Mesenchymal stem cell (in vitro differentiated cells and primary cell): ENCODE measurements around the gene EML4.

Experiments used
- DNase-seq: peaks from one replicate; pipeline ENCODE4 v3.0.0-alpha.2; 2013
- H2AFZ ChIP-seq: one replicate; pipeline ENCODE4 v1.6.1; 2013; ENCODE audit warnings: low read depth, mild to moderate bottlenecking, control low read depth, inconsistent platforms, low read length, moderate library complexity
- H2AK5ac ChIP-seq: 2 replicates; pipeline ENCODE4 v1.6.1; 2013; ENCODE audit warnings: low read length, moderate library complexity, mild to moderate bottlenecking, inconsistent platforms; ENCODE audit not compliant: severe bottlenecking
- H2BK120ac ChIP-seq: one replicate; pipeline ENCODE4 v1.6.1; 2013; ENCODE audit warnings: low read depth, mild to moderate bottlenecking, inconsistent platforms, low read length, moderate library complexity
- H2BK12ac ChIP-seq, 2 experiments: one replicate each; pipeline ENCODE4 v1.6.1; 2013; ENCODE audit warnings: inconsistent platforms in 2 of 2, low read length in 2 of 2, mild to moderate bottlenecking in 2 of 2, moderate library complexity in 2 of 2, control low read depth in 1 of 2
- H2BK15ac ChIP-seq: one replicate; pipeline ENCODE4 v1.6.1; 2013; ENCODE audit warnings: mild to moderate bottlenecking, low read depth, inconsistent platforms; ENCODE audit not compliant: poor library complexity, severe bottlenecking
- H2BK5ac ChIP-seq: 2 replicates; pipeline ENCODE4 v1.6.1; 2013; ENCODE audit warnings: low read depth, mild to moderate bottlenecking, low read length, control low read depth, inconsistent platforms; ENCODE audit not compliant: poor library complexity, severe bottlenecking
- H3K14ac ChIP-seq, 2 experiments: one replicate each; pipeline ENCODE4 v1.6.1; 2013; ENCODE audit warnings: inconsistent platforms in 2 of 2, low read length in 2 of 2, control low read depth in 1 of 2, mild to moderate bottlenecking in 1 of 2, moderate library complexity in 1 of 2
- H3K18ac ChIP-seq, 2 experiments: one replicate each; pipeline ENCODE4 v1.6.1; 2013; ENCODE audit warnings: inconsistent platforms in 2 of 2, low read length in 2 of 2, control low read depth in 1 of 2, low read depth in 1 of 2, mild to moderate bottlenecking in 1 of 2
- H3K23ac ChIP-seq, 2 experiments: one replicate each; pipeline ENCODE4 v1.6.1; 2013; ENCODE audit warnings: inconsistent platforms in 2 of 2, low read length in 2 of 2, mild to moderate bottlenecking in 2 of 2, moderate library complexity in 2 of 2, control low read depth in 1 of 2
- H3K27ac ChIP-seq: 2 replicates; pipeline ENCODE4 v1.5.1; 2013; ENCODE audit warnings: mild to moderate bottlenecking, moderate library complexity, low read length, control low read depth, inconsistent platforms; ENCODE audit not compliant: poor library complexity, severe bottlenecking
- H3K27me3 ChIP-seq, 2 experiments: 2 replicates each; pipeline versions ENCODE4 v1.6.1 to v1.7.0; 2013; ENCODE audit warnings: low read length in 2 of 2, mild to moderate bottlenecking in 2 of 2, moderate library complexity in 2 of 2, control low read depth in 1 of 2, inconsistent platforms in 1 of 2; ENCODE audit not compliant: control insufficient read depth in 1 of 2, insufficient read depth in 1 of 2
- H3K36me3 ChIP-seq, 2 experiments: 2 replicates each; pipeline versions ENCODE4 v1.6.1 to v1.7.0; 2013; ENCODE audit warnings: low read length in 2 of 2, control low read depth in 1 of 2, inconsistent platforms in 1 of 2, low read depth in 1 of 2, mild to moderate bottlenecking in 1 of 2; ENCODE audit not compliant: insufficient read depth in 2 of 2, control insufficient read depth in 1 of 2
- H3K4ac ChIP-seq, 2 experiments: one replicate each; pipeline ENCODE4 v1.6.1; 2013; ENCODE audit warnings: inconsistent platforms in 2 of 2, low read length in 2 of 2, mild to moderate bottlenecking in 2 of 2, moderate library complexity in 2 of 2, control low read depth in 1 of 2, low read depth in 1 of 2
- H3K4me1 ChIP-seq: 2 replicates; pipeline ENCODE4 v1.6.1; 2013; ENCODE audit warnings: low read depth, low read length, control low read depth; ENCODE audit not compliant: control insufficient read depth, insufficient read depth
- H3K4me2 ChIP-seq: 2 replicates; pipeline ENCODE4 v1.6.1; 2013; ENCODE audit warnings: low read length, mild to moderate bottlenecking, inconsistent platforms; ENCODE audit not compliant: poor library complexity, severe bottlenecking
- H3K4me3 ChIP-seq, 2 experiments: 2 replicates each; pipeline versions ENCODE4 v1.5.1 to v1.7.0; 2013; ENCODE audit warnings: low read length in 2 of 2, mild to moderate bottlenecking in 2 of 2, control low read depth in 1 of 2, low read depth in 1 of 2; ENCODE audit not compliant: insufficient read depth in 1 of 2
- H3K79me1 ChIP-seq: replicated peaks from 2 replicates; pipeline ENCODE4 v1.6.1; 2013; ENCODE audit warnings: mild to moderate bottlenecking, control low read depth, low read length, inconsistent platforms; ENCODE audit not compliant: poor library complexity, severe bottlenecking
- H3K9ac ChIP-seq: 2 replicates; pipeline ENCODE4 v1.7.0; 2013; ENCODE audit warnings: mild to moderate bottlenecking, low read length, moderate library complexity
- H3K9me3 ChIP-seq: 2 replicates; pipeline ENCODE4 v1.7.0; 2013; ENCODE audit warnings: mild to moderate bottlenecking, low read length; ENCODE audit not compliant: control insufficient read depth
- H4K8ac ChIP-seq: one replicate; pipeline ENCODE4 v1.6.1; 2013; ENCODE audit warnings: inconsistent platforms, mild to moderate bottlenecking, low read length, moderate library complexity
- H4K91ac ChIP-seq: one replicate; pipeline ENCODE4 v1.6.1; 2013; ENCODE audit warnings: mild to moderate bottlenecking, low read length, inconsistent platforms
- WGBS: methylation state at CpG from one replicate; pipeline ENCODE4 v1.1.7; 2013; ENCODE audit warnings: mixed read lengths; 5-methylcytosine and 5-hydroxymethylcytosine counted together

The EML4 gene

DNA sequence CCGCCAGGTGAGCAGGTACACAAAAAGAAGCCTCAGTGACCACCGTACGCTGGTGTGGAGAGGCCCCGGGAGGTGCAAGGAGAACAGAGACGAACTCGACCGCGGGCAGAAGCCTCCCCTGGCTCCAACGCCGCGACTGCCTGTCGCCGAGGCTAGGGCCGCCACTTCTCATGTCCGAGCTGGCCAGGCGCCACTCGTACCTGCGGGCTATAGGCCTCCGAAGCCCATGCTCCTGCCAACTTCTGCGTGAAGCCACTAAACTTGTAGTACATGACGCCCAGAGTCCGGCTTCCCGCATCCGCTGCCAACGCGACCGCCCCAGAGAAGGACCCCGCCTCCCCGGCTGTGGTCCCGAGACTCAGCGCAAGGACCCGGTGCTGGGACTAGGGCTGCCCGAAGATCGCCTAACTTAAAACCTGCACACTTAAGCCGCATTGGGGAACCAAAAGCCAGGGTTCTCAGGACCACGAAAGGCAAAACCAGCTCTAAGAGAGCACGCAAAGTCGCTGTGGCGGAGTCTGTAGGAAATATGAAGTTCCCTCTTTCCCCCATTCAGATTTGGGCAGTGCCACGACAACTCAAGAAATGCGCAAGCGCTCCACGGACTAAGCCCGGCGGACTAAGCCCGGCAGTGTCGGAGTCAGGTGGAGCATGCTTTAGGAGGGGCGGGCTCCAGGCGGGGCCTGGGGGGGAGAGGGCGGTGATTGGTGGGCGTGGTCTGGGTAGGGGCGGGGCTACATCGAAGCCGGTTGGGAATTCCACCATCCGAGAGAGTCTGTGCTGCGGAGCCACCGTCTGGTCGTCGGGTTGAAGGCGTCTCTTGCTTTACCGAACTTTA is 192.0 kb downstream of the EML4 start, which contains the start of gene COX7A2L:
Gene COX7A2L (minus strand): TSS at position 328 of the 838 bp plus-strand sequence. CDS start 56 bp downstream, at position 272.
- H2BK12ac ChIP-seq = peak within 1 kb of the TSS in 1 of 2 experiments; percentile 94
- H2AFZ ChIP-seq = peak within 1 kb of the TSS; percentile 93

DNA sequence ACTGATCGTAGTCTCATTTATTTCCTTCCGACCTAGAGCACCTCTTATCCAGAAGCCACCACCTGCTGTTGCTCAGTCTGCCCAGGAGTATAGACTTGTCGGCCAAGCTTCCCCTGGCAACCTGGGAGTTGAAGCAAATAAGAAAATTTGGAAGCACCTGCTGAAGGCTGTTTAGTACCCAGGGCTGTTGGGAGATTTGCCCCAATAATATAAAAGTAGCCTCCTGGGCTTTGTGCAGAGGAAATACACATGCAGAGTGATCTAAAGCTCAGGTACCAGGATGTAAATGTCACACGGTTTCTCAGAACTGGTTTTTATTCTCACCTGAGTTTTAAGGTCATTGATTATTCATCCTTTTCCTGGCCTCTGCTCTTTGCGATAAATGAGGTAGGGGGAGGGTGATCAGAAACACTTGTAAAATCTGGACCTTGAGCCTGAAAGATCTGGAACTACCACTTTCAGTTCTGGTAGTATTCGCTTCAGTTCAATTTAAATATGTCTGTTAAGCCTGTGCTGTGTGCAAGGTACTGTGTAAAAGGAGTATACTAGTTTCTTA is 192.7 kb downstream of the EML4 start:
- no peak overlapping the region for H3K23ac ChIP-seq
- no peak overlapping the region for H4K91ac ChIP-seq
- no peak overlapping the region for H3K4ac ChIP-seq
- H3K9me3 ChIP-seq = no peaks in the 10 kb centered on the region
- H3K4me1 ChIP-seq = peaks cover 5% of the 10 kb centered on the region
- no peak overlapping the region for H2BK5ac ChIP-seq
- peak overlapping the region; percentile 65 for H3K4me2 ChIP-seq
- peak overlapping the region in 1 of 2 experiments; percentile 71 for H3K4me3 ChIP-seq
- no peak overlapping the region for H3K14ac ChIP-seq
- no peak overlapping the region for H2BK15ac ChIP-seq
- H2AFZ ChIP-seq = no peak overlapping the region
- peaks cover 1% of the 10 kb centered on the region for H3K79me1 ChIP-seq
- H3K36me3 ChIP-seq = no peaks in the 10 kb centered on the region
- H2BK12ac ChIP-seq = no peak overlapping the region
- peak overlapping the region; percentile 72 for H3K9ac ChIP-seq
- WGBS = 45% methylated on average over 6 of the region's 6 CpGs
- no peak for DNase-seq
- H3K27ac ChIP-seq = no peak overlapping the region
- H2BK120ac ChIP-seq = no peak overlapping the region
- H2AK5ac ChIP-seq = no peak overlapping the region
- no peak overlapping the region for H4K8ac ChIP-seq
- H3K18ac ChIP-seq = no peak overlapping the region
- H3K27me3 ChIP-seq = peaks cover 0 to 19% of the 10 kb centered on the region in 2 experiments

More for the DNA sequence above, 192.0 kb downstream of the EML4 start, which contains the start of gene COX7A2L:
- Histone ChIP-seq H3K4me2 (peak within 1 kb of the TSS; percentile 85), H3K79me1 (peaks cover 3% of the 10 kb centered on the region), H3K4me3 (peak within 1 kb of the TSS; percentile 99 to 100), H3K23ac (peak within 1 kb of the TSS in 1 of 2 experiments; percentile 100), H2BK15ac (peak within 1 kb of the TSS; percentile 88), H2AK5ac (peak within 1 kb of the TSS; percentile 55), H3K4me1 (peaks cover 5% of the 10 kb centered on the region), H3K14ac (peak within 1 kb of the TSS in 1 of 2 experiments; percentile 100), H3K9me3 (no peaks in the 10 kb centered on the region), H2BK5ac (peak within 1 kb of the TSS; percentile 99), H3K36me3 (peaks cover 0 to 4% of the 10 kb centered on the region in 2 experiments), H3K27me3 (peaks cover 0 to 19% of the 10 kb centered on the region in 2 experiments), H2BK120ac (peak within 1 kb of the TSS; percentile 6), H3K4ac (peak within 1 kb of the TSS; percentile 95 to 99), H4K8ac (peak within 1 kb of the TSS; percentile 98), H3K27ac (peak within 1 kb of the TSS; percentile 100), H4K91ac (peak within 1 kb of the TSS; percentile 98), H3K18ac (peak within 1 kb of the TSS; percentile 99), H3K9ac (peak within 1 kb of the TSS; percentile 99)
- peak; percentile 98 for DNase-seq
- WGBS = under 1% methylated on average over 58 of the region's 61 CpGs

DNA sequence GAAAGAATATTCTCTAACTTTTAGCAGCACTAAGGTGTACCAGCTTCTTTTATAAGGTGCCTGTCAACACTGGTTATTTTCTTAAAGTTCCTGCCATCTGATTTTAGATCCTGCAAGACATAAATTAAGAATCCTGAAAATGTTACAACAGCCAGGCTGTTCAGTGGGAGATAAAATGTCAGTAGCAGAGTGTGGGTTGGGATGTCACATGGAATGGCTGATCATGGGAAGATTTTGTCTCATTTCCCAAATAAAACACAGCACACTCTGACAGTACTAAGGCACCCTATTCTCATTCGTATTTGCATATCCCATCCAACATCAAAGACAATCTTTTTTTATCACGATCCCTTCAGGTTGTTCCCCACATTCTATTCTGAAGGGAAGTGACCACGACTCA is 194.3 kb downstream of the EML4 start:
- Histone ChIP-seq H4K8ac (no peak overlapping the region), H2BK5ac (no peak overlapping the region), H3K4me3 (no peak overlapping the region), H3K9me3 (no peaks in the 10 kb centered on the region), H2AK5ac (no peak overlapping the region), H3K27me3 (peaks cover 0 to 25% of the 10 kb centered on the region in 2 experiments), H3K23ac (no peak overlapping the region), H2BK120ac (no peak overlapping the region), H2BK12ac (no peak overlapping the region), H3K79me1 (peaks cover 1% of the 10 kb centered on the region), H3K4me2 (no peak overlapping the region), H3K18ac (no peak overlapping the region), H3K9ac (no peak overlapping the region), H3K27ac (no peak overlapping the region), H3K4ac (no peak overlapping the region), H2AFZ (no peak overlapping the region), H4K91ac (no peak overlapping the region), H3K36me3 (no peaks in the 10 kb centered on the region), H2BK15ac (no peak overlapping the region), H3K14ac (no peak overlapping the region), H3K4me1 (peaks cover 3% of the 10 kb centered on the region)
- WGBS = 81% methylated on average over 3 of the region's 3 CpGs
- DNase-seq = no peak

DNA sequence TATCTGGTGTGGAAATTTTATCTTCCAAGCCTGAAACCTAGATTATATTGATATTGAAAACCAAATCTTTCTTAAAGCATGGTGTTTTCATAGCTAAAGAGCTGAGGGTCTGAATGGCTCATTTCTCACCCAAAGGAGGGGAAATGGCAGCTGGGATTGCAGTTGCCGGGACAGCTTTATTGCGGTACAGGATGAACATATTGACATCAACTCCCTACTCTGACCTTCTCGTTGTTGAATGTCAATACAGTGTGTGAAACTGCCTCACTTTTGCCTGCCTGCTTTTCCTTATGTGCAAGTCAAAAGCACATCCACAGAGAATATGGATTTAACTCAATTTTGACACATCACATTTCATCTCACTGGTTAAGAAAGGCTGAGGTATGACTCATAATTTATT is 195.5 kb downstream of the EML4 start:
- Histone ChIP-seq H2AK5ac (no peak overlapping the region), H2BK5ac (no peak overlapping the region)

More for the DNA sequence above, 195.5 kb downstream of the EML4 start:
- Histone ChIP-seq H2BK15ac (no peak overlapping the region), H3K14ac (no peak overlapping the region), H4K91ac (no peak overlapping the region), H3K27ac (no peak overlapping the region), H3K4me3 (no peak overlapping the region), H3K27me3 (peaks cover 0 to 25% of the 10 kb centered on the region in 2 experiments), H3K9ac (no peak overlapping the region), H2BK120ac (no peak overlapping the region), H2AFZ (no peak overlapping the region), H3K9me3 (no peaks in the 10 kb centered on the region), H3K4me2 (no peak overlapping the region), H3K4me1 (peaks cover 5% of the 10 kb centered on the region), H2BK12ac (no peak overlapping the region), H3K18ac (no peak overlapping the region), H4K8ac (no peak overlapping the region), H3K36me3 (no peaks in the 10 kb centered on the region), H3K4ac (no peak overlapping the region), H3K79me1 (peaks cover 1% of the 10 kb centered on the region), H3K23ac (no peak overlapping the region)
- DNase-seq = no peak
- WGBS = 75% methylated on average over 3 of the region's 3 CpGs
